IPS-18a (cell line): ENCODE measurements around the gene PATJ.
"Not testable (repeated sequence)": the region's sequence is repeated elsewhere in the genome, so short reads cannot be mapped to it uniquely, and the experiment has no call there.

Experiments used
- H3K27ac ChIP-seq: one replicate; pipeline ENCODE4 v1.5.1; 2013; ENCODE audit warnings: low read length
- H3K27me3 ChIP-seq: one replicate; pipeline ENCODE4 v1.6.1; 2013; ENCODE audit warnings: mild to moderate bottlenecking, low read length; ENCODE audit not compliant: control insufficient read depth, insufficient read depth
- H3K36me3 ChIP-seq: one replicate; pipeline ENCODE4 v1.6.1; 2013; ENCODE audit warnings: low read depth, low read length; ENCODE audit not compliant: control insufficient read depth
- H3K4me1 ChIP-seq: one replicate; pipeline ENCODE4 v1.6.1; 2013; ENCODE audit warnings: low read depth, low read length; ENCODE audit not compliant: control insufficient read depth
- H3K4me3 ChIP-seq: one replicate; pipeline ENCODE4 v1.5.1; 2013; ENCODE audit warnings: low read length
- H3K9ac ChIP-seq: one replicate; pipeline ENCODE4 v1.6.1; 2013; ENCODE audit warnings: mild to moderate bottlenecking, low read length, moderate library complexity
- H3K9me3 ChIP-seq: one replicate; pipeline ENCODE4 v1.6.1; 2013; ENCODE audit warnings: low read depth, low read length; ENCODE audit not compliant: control insufficient read depth

Gene PATJ

DNA sequence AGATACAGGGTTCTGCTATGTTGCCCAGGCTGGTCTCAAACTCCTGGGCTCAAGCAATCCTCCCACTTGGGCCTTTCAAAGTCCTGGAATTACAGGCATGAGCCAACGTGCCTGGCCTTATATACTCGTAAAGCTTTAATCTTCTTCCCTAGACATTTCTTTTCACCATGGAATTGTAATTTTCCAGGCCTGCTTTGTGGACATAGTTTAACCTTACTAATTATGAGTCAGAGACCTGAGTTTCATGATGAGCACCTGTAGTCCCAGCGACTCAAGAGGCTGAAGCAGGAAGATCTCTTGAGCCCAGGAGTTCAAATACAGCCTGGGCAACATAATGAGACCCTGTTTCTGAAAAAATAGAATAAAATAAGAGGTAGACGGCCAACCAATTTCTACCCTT, 12.3 kb downstream of the PATJ start:
- Histone ChIP-seq H3K9ac (no peak overlapping the region), H3K27ac (no peak overlapping the region)

GRCh38 chr1:61756773-61757172, 14.5 kb downstream of the PATJ start:
- Histone ChIP-seq H3K4me1 (no peaks in the 10 kb centered on the region), H3K27ac (no peak overlapping the region), H3K4me3 (no peak overlapping the region), H3K36me3 (no peaks in the 10 kb centered on the region), H3K9ac (no peak overlapping the region), H3K9me3 (no peaks in the 10 kb centered on the region), H3K27me3 (no peaks in the 10 kb centered on the region)

More for the DNA sequence above, 12.3 kb downstream of the PATJ start:
- Histone ChIP-seq H3K9me3 (no peaks in the 10 kb centered on the region), H3K27me3 (no peaks in the 10 kb centered on the region), H3K4me1 (no peaks in the 10 kb centered on the region), H3K36me3 (no peaks in the 10 kb centered on the region), H3K4me3 (no peak overlapping the region)

- no peak overlapping the region for H3K9ac ChIP-seq
These were observed 15.7 kb downstream of the PATJ start for GRCh38 chr1:61757950-61758349.

DNA sequence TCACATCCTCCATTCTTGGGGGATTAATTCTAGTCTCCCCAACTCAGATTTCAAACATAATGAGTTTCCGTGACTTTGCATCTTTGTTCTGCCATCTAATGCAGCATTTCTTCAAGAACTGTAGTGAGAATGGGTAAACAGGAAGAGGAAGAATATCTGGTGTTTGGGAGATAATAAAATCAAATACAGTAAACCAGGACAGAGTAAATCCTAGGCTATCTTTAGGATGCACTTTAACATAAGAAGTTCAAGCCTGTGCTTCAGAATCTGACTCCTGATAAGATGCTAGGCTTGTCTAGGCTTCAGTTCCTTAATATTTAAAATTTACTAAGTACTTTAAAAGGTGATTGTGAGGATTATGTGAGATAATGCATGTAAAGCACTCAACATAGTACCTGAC, 27.9 kb downstream of the PATJ start:
- H3K27me3 ChIP-seq = no peaks in the 10 kb centered on the region
- H3K36me3 ChIP-seq = peaks cover 26% of the 10 kb centered on the region
- H3K4me1 ChIP-seq = no peaks in the 10 kb centered on the region
- no peak overlapping the region for H3K9ac ChIP-seq
- no peak overlapping the region for H3K27ac ChIP-seq
- H3K4me3 ChIP-seq = no peak overlapping the region
- no peaks in the 10 kb centered on the region for H3K9me3 ChIP-seq

More at GRCh38 chr1:61757950-61758349, 15.7 kb downstream of the PATJ start:
- no peak overlapping the region for H3K4me3 ChIP-seq
- no peaks in the 10 kb centered on the region for H3K9me3 ChIP-seq
- H3K36me3 ChIP-seq = no peaks in the 10 kb centered on the region
- H3K27me3 ChIP-seq = no peaks in the 10 kb centered on the region
- H3K4me1 ChIP-seq = no peaks in the 10 kb centered on the region
- no peak overlapping the region for H3K27ac ChIP-seq

GRCh38 chr1:61776091-61776490, 33.8 kb downstream of the PATJ start:
- Histone ChIP-seq H3K9ac (no peak overlapping the region), H3K4me3 (no peak overlapping the region), H3K9me3 (no peaks in the 10 kb centered on the region), H3K27ac (no peak overlapping the region), H3K4me1 (no peaks in the 10 kb centered on the region), H3K36me3 (peaks cover 16% of the 10 kb centered on the region), H3K27me3 (no peaks in the 10 kb centered on the region)

DNA sequence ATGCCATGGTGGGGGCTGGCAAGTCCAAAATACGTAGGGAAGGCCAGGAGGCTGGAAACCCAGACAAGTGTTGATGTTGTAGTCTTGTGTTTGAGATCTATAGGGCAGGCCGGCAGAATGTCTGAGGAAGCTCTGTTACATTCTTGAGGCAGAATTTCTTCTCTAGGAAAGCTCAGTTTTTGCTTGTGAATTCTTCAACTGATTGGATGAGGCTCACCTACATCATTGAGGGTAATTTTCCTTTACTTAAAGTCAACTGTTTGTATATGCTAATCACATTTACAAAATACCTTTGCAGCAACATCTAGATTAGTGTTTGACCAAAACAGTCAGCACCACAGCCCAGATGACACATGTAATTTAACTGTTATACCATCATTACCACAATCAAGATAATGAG, 37.0 kb downstream of the PATJ start:
- no peak overlapping the region for H3K9ac ChIP-seq
- H3K27ac ChIP-seq = no peak overlapping the region
- no peaks in the 10 kb centered on the region for H3K4me1 ChIP-seq
- no peaks in the 10 kb centered on the region for H3K9me3 ChIP-seq
- H3K36me3 ChIP-seq = peaks cover 8% of the 10 kb centered on the region
- H3K4me3 ChIP-seq = no peak overlapping the region
- H3K27me3 ChIP-seq = no peaks in the 10 kb centered on the region

GRCh38 chr1:61781151-61781550, 38.9 kb downstream of the PATJ start:
- H3K4me3 ChIP-seq = no peak overlapping the region
- no peak overlapping the region for H3K27ac ChIP-seq
- no peak overlapping the region for H3K9ac ChIP-seq
- no peaks in the 10 kb centered on the region for H3K4me1 ChIP-seq
- H3K9me3 ChIP-seq = no peaks in the 10 kb centered on the region
- H3K27me3 ChIP-seq = no peaks in the 10 kb centered on the region
- H3K36me3 ChIP-seq = peaks cover 6% of the 10 kb centered on the region

- Histone ChIP-seq H3K36me3 (peaks cover 10% of the 10 kb centered on the region), H3K4me3 (no peak overlapping the region), H3K27ac (no peak overlapping the region), H3K9ac (no peak overlapping the region), H3K4me1 (no peaks in the 10 kb centered on the region), H3K9me3 (no peaks in the 10 kb centered on the region), H3K27me3 (no peaks in the 10 kb centered on the region)
These were observed 40.5 kb downstream of the PATJ start for GRCh38 chr1:61782771-61783170.

DNA sequence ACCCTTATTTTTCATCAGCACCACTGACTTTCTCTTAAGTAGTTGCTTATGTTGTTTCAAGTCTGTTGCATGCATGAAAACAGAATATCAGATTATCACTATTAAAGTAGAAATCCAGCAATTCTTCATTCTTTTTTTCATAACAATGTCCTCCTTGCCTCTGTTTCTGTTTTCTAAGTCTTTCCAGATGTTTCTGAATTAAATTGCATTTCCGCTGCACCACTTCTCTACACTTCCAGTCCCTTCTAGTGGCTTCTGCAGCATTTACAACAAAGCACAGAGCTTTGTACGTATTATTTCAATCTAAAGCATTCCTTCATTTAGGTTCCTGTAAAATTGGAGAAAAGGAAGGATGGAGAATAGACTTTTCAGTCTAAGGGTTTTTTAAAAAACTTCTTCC, 42.4 kb downstream of the PATJ start:
- Histone ChIP-seq H3K4me3 (no peak overlapping the region), H3K27ac (no peak overlapping the region), H3K36me3 (peaks cover 13% of the 10 kb centered on the region), H3K9me3 (no peaks in the 10 kb centered on the region), H3K4me1 (no peaks in the 10 kb centered on the region), H3K27me3 (no peaks in the 10 kb centered on the region), H3K9ac (no peak overlapping the region)

- Histone ChIP-seq H3K9me3 (no peaks in the 10 kb centered on the region), H3K4me1 (no peaks in the 10 kb centered on the region), H3K27ac (no peak overlapping the region), H3K9ac (no peak overlapping the region), H3K36me3 (peaks cover 7% of the 10 kb centered on the region), H3K27me3 (no peaks in the 10 kb centered on the region), H3K4me3 (no peak overlapping the region)
These were observed 48.6 kb downstream of the PATJ start for GRCh38 chr1:61790837-61791236.

GRCh38 chr1:61797045-61797755, 54.9 kb downstream of the PATJ start:
- no peak overlapping the region for H3K9ac ChIP-seq
- no peaks in the 10 kb centered on the region for H3K4me1 ChIP-seq
- no peak overlapping the region for H3K4me3 ChIP-seq
- no peaks in the 10 kb centered on the region for H3K9me3 ChIP-seq
- peaks cover 22% of the 10 kb centered on the region for H3K36me3 ChIP-seq
- no peak overlapping the region for H3K27ac ChIP-seq
- H3K27me3 ChIP-seq = no peaks in the 10 kb centered on the region

DNA sequence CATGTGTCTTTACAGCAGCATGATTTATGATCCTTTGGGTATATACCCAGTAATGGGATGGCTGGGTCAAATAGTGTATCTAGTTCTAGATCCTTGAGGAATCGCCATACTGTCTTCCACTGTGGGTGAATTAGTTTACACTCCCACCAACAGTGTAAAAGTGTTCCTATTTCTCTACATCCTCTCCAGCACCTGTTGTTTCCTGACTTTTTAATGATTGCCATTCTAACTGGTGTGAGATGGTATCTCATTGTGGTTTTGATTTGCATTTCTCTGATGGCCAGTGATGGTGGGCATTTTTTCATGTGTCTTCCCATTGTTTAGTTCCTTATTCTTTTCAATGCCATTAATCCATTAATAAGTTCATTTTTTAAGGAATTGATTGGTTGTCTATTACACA, 58.8 kb downstream of the PATJ start:
- not testable (repeated sequence) for H3K27me3 ChIP-seq, H3K4me1 ChIP-seq, H3K4me3 ChIP-seq, H3K27ac ChIP-seq, H3K9ac ChIP-seq, H3K9me3 ChIP-seq
- H3K36me3 ChIP-seq = peaks cover 35% of the 10 kb centered on the region
